ENCODE results near the gene PRTFDC1. TPM values are rescaled to one million over a fixed set of nuclear protein-coding genes. Genes with fewer than 3 reads are reported as not detected.

The PRTFDC1 gene
- total and polyA plus RNA-seq, 2 donors (not counting 3 experiments of a cell fraction or from before 2014, with no cell fraction given), result 22.0 to 27.0 TPM

GRCh38 chr10:24822590-24822989, 129.8 kb downstream of the PRTFDC1 start:
- Histone ChIP-seq H4K20me1 (replicated peaks; ENCODE audit: control insufficient read depth, extremely low read depth, insufficient read depth, low read length) (no peaks in the 10 kb centered on the region), H3K79me2 (ENCODE audit: control insufficient read depth, insufficient read depth, low read length) (no peaks in the 10 kb centered on the region), H3K27ac (ENCODE audit: insufficient read depth, low read depth, low read length) (no peak overlapping the region), H3K27me3 (ENCODE audit: control insufficient read depth in 2 of 2, insufficient read depth in 2 of 2, low read length in 2 of 2) (no peaks in the 10 kb centered on the region), H3K36me3 (ENCODE audit: control insufficient read depth in 2 of 2, extremely low read depth in 1 of 2, insufficient read depth in 2 of 2, low read length in 2 of 2) (no peaks in the 10 kb centered on the region), H3K9me1 (replicated peaks; ENCODE audit: control insufficient read depth, extremely low read depth, insufficient read depth, low read length) (no peaks in the 10 kb centered on the region), H3K4me2 (ENCODE audit: insufficient read depth, low read length) (no peak overlapping the region), H2AFZ (ENCODE audit: low read depth, low read length) (no peak overlapping the region), H3K4me1 (ENCODE audit: control insufficient read depth, extremely low read depth, insufficient read depth, low read length) (peaks cover 8% of the 10 kb centered on the region), H3K9me3 (replicated peaks; ENCODE audit: control insufficient read depth, insufficient read depth, low read length) (no peaks in the 10 kb centered on the region), H3K9ac (replicated peaks; ENCODE audit: extremely low read depth, insufficient read depth, low read length) (no peak overlapping the region), H3K4me3 (replicated peaks in 1 of 3; ENCODE audit: insufficient read depth in 1 of 3, low read depth in 1 of 3, low read length in 3 of 3) (no peak overlapping the region)
- no TSS peak for BruUV-seq (replicated peaks)
- dilution Hi-C loops (cut with MboI; ENCODE audit: extremely low pct_ligation_motif_present, low sequenced_read_pairs), result no loop called here
- CTCF ChIA-PET, result no interaction called here
- TF ChIP-seq POLR2AphosphoS5 (IDR thresholded peaks at IDR 0.05; ENCODE audit: insufficient read depth, low read depth, low read length) (no peak), EZH2 (IDR thresholded peaks at IDR 0.05; ENCODE audit: borderline replicate concordance, low read depth, low read length, severe bottlenecking) (no peak), FOS (IDR thresholded peaks at IDR 0.05; ENCODE audit: borderline replicate concordance, insufficient read depth, low read length) (no peak), POLR2A (IDR thresholded peaks at IDR 0.05; ENCODE audit: low read depth, low read length) (no peak), GATA2 (IDR thresholded peaks at IDR 0.05; ENCODE audit: insufficient read depth, insufficient read length, low read depth, low read length) (no peak), JUN (IDR thresholded peaks at IDR 0.05; ENCODE audit: borderline replicate concordance, insufficient read depth, insufficient read length, low read depth) (no peak), MYC (IDR thresholded peaks at IDR 0.05; ENCODE audit: low read depth, low read length) (no peak)
- TF ChIP-seq, protein P1, sequence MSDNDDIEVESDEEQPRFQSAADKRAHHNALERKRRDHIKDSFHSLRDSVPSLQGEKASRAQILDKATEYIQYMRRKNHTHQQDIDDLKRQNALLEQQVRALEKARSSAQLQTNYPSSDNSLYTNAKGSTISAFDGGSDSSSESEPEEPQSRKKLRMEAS (IDR thresholded peaks at IDR 0.05; ENCODE audit: insufficient read depth, insufficient read length), result no peak
- TF ChIP-seq, protein P2, sequence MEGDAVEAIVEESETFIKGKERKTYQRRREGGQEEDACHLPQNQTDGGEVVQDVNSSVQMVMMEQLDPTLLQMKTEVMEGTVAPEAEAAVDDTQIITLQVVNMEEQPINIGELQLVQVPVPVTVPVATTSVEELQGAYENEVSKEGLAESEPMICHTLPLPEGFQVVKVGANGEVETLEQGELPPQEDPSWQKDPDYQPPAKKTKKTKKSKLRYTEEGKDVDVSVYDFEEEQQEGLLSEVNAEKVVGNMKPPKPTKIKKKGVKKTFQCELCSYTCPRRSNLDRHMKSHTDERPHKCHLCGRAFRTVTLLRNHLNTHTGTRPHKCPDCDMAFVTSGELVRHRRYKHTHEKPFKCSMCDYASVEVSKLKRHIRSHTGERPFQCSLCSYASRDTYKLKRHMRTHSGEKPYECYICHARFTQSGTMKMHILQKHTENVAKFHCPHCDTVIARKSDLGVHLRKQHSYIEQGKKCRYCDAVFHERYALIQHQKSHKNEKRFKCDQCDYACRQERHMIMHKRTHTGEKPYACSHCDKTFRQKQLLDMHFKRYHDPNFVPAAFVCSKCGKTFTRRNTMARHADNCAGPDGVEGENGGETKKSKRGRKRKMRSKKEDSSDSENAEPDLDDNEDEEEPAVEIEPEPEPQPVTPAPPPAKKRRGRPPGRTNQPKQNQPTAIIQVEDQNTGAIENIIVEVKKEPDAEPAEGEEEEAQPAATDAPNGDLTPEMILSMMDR (IDR thresholded peaks at IDR 0.05; ENCODE audit: extremely low read depth in 1 of 2, insufficient read depth in 1 of 2, low read depth in 1 of 2, low read length in 2 of 2), result no peak
- POLR2A ChIA-PET, result no interaction called here
- FAIRE-seq, result no peak
- no peak for DNase-seq (ENCODE audit: low read depth, low spot score)
- intact Hi-C loops (cut with micrococcal nuclease), result no loop called here

All from endothelial cell of umbilical vein (primary cell).